Mesangial cell (primary cell): ENCODE measurements around the gene EOLA1. TPM values are rescaled to one million over a fixed set of nuclear protein-coding genes. Genes with fewer than 3 reads are reported as not detected.

Experiments used
- total RNA-seq: library from RNA; depleted of rRNA; stranded (reverse); fragments of >200 nt; gene quantifications from 2 replicates; pipeline ENCODE4 v1.2.3, GENCODE V29; 2015

The EOLA1 gene
- total RNA-seq, result 6.4 and 8.2 TPM in 2 replicates

DNA sequence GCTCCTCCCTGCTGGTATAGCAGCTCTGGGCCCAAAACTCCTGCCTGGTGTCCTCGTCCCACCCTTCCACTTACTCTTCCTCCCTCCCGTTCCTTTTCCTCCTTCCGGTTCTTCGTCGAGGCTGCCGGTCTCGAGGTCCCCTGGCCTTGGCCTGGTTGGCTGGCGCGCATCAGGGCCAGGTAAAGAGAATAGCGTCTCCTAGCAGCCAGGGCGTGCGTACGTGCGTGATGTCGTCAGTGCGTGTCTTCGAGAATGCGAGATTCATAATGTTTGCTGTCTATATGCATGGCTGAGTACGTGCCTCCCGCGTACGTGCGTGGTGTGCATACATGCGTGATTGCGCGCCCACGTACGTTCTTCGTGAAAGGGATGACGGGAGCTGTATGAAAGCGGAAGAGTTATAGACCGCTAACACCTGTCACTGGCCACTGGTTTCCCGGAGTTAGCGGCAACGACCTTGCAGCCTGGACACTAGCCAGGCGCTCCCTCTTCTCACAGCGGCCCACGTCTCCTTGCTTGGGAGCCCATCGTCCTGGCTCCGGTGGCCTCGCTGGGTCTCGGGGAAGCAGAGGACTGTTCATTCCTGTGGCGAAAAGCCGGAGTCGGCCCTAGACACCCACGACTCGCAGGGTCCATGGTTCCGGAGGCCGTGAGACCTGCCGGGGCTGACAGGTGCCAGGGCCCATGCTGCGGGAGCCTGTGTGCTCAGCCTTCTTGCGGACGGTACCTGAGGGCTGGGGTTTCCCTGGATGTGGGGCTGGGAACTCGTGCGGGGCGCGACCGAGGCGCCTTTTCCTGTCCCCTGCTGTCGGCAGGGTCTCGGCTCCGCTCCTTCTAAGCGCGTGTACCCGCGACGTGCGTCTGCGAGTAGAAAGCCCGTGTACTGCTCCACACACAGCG, at the start of gene EOLA1:
EOLA1 (plus strand) TSS at position 392 of the 900 bp plus-strand sequence. CDS start 4,619 bp downstream, outside the sequence.

DNA sequence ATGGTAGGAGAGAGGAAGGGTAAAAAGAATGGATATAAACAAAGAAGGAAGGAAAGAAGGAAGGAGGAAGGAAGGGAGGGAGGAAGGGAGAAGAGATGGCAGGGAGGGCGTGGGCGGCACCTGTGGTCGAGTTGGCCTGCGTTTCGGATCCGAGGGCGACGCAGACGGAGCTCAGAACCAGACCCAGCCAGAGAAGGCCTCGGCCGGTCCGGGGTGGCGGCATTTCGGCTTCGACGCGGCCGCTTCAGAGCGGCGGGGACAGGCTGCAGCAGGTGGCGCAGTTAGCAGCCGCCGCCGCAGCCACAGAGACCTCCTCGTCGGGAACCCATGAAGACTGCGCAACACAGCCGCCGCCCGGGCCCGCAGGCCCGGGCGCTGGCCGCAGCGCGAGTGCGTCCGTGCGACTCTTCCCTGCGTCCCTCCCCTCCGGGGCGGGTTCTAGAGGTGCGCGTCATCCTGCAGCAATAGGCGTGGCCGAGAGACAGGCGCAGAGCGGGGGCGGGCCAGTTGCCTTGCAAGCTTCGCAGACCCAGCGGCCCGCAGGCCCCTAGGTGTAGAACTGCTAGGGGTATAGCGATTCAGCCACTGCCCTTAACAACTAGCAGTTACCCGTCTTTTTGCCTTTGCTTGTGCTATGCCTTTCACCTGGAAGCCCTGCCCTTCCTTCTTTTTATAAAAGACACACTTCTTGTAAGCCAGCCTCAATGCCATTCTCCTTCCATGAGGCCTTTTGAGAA, 35.7 kb upstream of the EOLA1 start, which contains the start of gene IDS:
IDS (minus strand) TSS at position 392 of the 737 bp plus-strand sequence; CDS start at position 223, 169 bp downstream.

DNA sequence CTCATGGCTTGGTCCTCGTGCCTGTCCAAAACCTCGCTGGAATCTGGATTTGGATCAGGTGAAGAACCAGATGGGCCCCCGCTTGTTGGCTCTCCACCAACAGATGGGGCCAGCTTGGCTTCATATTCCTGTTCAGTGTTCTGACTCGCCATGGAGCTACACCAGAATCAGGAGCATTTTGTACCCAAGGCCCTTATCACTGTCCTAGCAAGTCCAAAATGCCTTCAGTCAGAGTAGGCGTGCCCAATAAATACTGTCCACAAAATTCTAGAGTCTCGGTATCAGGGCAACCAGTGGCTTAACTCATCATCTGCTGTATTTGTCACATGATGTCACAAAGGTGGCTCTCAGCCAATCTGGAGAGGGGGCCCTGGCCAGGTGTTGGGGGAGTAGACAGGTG, 8.9 kb downstream of the EOLA1 start, which contains the start of gene HSFX3:
HSFX3 (minus strand) TSS at position 224 of the 400 bp plus-strand sequence; CDS start at position 152, 72 bp downstream.

DNA sequence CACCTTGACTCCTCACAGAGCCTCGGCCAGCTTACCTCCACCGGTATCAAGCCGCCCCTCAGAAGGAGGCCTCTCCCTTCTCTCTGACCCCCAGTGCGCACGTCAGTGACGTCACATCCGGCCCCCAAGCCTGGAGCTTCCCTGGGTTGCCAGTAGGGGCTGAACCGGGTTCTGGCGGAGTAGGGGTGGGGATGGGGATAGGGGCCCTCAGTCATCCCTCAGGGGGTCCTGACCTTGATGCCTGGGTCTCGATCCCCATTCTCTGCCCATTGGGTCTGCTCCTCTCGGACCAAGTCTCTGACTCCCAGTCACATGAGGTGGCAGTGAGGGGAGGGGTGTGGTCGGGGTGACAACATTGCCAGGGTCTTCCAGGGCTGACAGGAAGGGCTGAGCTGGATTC, 46.5 kb downstream of the EOLA1 start, which contains the start of gene MAGEA9B:
MAGEA9B (minus strand) TSS at position 101 of the 400 bp plus-strand sequence. CDS start 4,280 bp downstream, outside the sequence.

DNA sequence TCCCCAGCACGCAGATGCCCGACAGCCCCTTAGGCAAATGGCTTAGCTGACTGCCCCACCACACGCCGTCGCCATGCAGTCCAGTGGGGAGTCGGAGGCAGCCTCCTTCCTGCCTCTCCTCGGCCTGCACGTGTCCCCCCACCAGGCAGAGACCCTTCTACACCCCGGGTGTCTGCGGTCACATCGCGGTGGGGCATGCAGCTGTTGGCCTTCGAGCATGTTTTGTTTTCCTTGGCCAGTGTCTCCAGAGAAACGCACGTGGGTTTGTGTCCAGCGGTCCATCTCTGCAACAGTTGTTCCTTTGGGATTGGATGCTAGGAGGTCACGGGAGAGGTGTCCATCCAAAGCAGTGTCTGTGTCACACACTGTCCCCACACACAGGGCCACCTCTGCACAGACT, 54.4 kb downstream of the EOLA1 start, which contains the start of gene HSFX2:
HSFX2 (minus strand) TSS at position 101 of the 400 bp plus-strand sequence. CDS start 614 bp downstream, outside the sequence.

Other genes with a start within 250 kb of the EOLA1 start
- gene IDS, start 35.7 kb upstream of the EOLA1 start, total RNA-seq, result 42.2 and 53.2 TPM in 2 replicates
- gene HSFX3, start 8.9 kb downstream of the EOLA1 start, total RNA-seq, result not detected in 2 replicates
- gene MAGEA9B, start 46.4 kb downstream of the EOLA1 start, total RNA-seq, result not detected in 2 replicates
- gene HSFX2, start 54.3 kb downstream of the EOLA1 start, total RNA-seq, result 0.25 TPM in 1 of 2 replicates, not detected in the other
- 9.1 and 14.6 TPM in 2 replicates for gene TMEM185A, start 90.8 kb downstream of the EOLA1 start, total RNA-seq
- not detected in 2 replicates for gene MAGEA11, start 171.0 kb downstream of the EOLA1 start, total RNA-seq
- gene HSFX1, start 233.1 kb downstream of the EOLA1 start, total RNA-seq, result 0.13 and 0.81 TPM in 2 replicates
- gene MAGEA9, start 240.9 kb downstream of the EOLA1 start, total RNA-seq, result not detected in 2 replicates